Endothelial cell (in vitro differentiated cells): ENCODE data around the gene MAPK7. TPM values are rescaled to one million over a fixed set of nuclear protein-coding genes. Genes with fewer than 3 reads are reported as not detected.

Experiments used
- DNase-seq: peaks from one replicate; pipeline ENCODE4 v3.0.0; 2021; ENCODE audit warnings: low spot score
- H3K27ac Mint-ChIP-seq: one replicate; pipeline ENCODE4 v1.8.0; 2021; ENCODE audit warnings: mixed read lengths, inconsistent platforms; ENCODE audit not compliant: unreplicated experiment
- H3K27me3 Mint-ChIP-seq: one replicate; pipeline ENCODE4 v1.8.0; 2021; ENCODE audit warnings: mild to moderate bottlenecking, moderate library complexity, mixed read lengths, inconsistent platforms; ENCODE audit not compliant: unreplicated experiment
- H3K36me3 Mint-ChIP-seq: one replicate; pipeline ENCODE4 v1.8.0; 2021; ENCODE audit warnings: mild to moderate bottlenecking, low read depth, mixed read lengths, inconsistent platforms; ENCODE audit not compliant: unreplicated experiment
- H3K4me1 Mint-ChIP-seq: one replicate; pipeline ENCODE4 v1.8.0; 2021; ENCODE audit warnings: mild to moderate bottlenecking, mixed read lengths, inconsistent platforms; ENCODE audit not compliant: unreplicated experiment
- H3K4me3 Mint-ChIP-seq: one replicate; pipeline ENCODE4 v1.8.0; 2021; ENCODE audit warnings: mild to moderate bottlenecking, mixed read lengths, inconsistent platforms; ENCODE audit not compliant: unreplicated experiment
- H3K9me3 Mint-ChIP-seq: one replicate; pipeline ENCODE4 v1.8.0; 2021; ENCODE audit warnings: mixed read lengths, inconsistent platforms; ENCODE audit not compliant: unreplicated experiment
- CTCF ChIP-seq: fragments of 200-600 bp; sonication (generic); IDR thresholded peaks from one replicate; pipeline ENCODE4 v1.5.0; 2021; ENCODE audit warnings: antibody characterized with exemption; ENCODE audit not compliant: unreplicated experiment
- total RNA-seq: library from RNA; stranded (reverse); fragmentation: NEBNext Ultra II Directional; extraction: Animal tissue kit (Norgen Biotek cat#: 25700); gene quantifications from one replicate; pipeline ENCODE4 v1.2.1, GENCODE V29; 2021; ENCODE audit not compliant: unreplicated experiment

Gene MAPK7
- total RNA-seq, 1 donor from 2014 or later, result 48.5 TPM

DNA sequence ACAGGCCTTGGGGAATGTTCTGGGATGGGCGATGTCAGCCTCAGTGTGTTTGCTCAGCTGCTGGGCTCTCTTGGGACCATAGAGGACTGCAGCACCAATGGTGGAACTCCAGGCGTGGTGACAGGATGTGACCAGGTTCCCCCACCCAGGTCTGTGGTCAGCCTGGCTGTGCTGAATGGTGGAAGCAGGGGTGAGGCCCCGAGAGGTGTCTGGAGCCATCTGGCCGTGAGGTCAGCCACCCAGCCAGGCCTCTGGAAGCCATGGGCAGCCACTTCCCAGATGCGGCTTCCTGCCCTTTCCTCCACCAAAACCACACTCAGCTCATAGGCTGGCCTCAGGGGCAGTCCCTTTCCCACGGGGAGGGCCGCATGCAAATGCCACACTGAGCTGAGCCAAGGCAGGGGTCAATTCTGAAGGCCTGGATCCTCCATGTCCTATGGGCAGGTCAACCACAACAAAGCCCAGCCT is 7.8 kb upstream of the MAPK7 start:
- Mint-ChIP-seq H3K4me1 (peaks cover 17% of the 10 kb centered on the region), H3K9me3 (no peaks in the 10 kb centered on the region), H3K36me3 (no peaks in the 10 kb centered on the region), H3K27ac (no peak overlapping the region), H3K27me3 (peaks cover 9% of the 10 kb centered on the region), H3K4me3 (no peak overlapping the region)
- DNase-seq, result no peak
- no peak for TF ChIP-seq CTCF

- Mint-ChIP-seq H3K4me3 (no peak overlapping the region), H3K4me1 (peaks cover 17% of the 10 kb centered on the region), H3K27me3 (peaks cover 7% of the 10 kb centered on the region), H3K36me3 (no peaks in the 10 kb centered on the region), H3K9me3 (no peaks in the 10 kb centered on the region), H3K27ac (peak overlapping the region; percentile 77)
- no peak for TF ChIP-seq CTCF
- no peak for DNase-seq
These were observed 6.9 kb upstream of the MAPK7 start for GRCh38 chr17:19371259-19372010.

- DNase-seq, result no peak
- Mint-ChIP-seq H3K36me3 (no peaks in the 10 kb centered on the region), H3K9me3 (no peaks in the 10 kb centered on the region), H3K4me1 (peaks cover 20% of the 10 kb centered on the region), H3K27ac (no peak overlapping the region), H3K4me3 (peak overlapping the region; percentile 12), H3K27me3 (peaks cover 6% of the 10 kb centered on the region)
- TF ChIP-seq CTCF, result no peak
These were observed 6.3 kb upstream of the MAPK7 start for GRCh38 chr17:19372011-19372370.

- Mint-ChIP-seq H3K27me3 (peaks cover 6% of the 10 kb centered on the region), H3K27ac (no peak overlapping the region), H3K36me3 (peaks cover 4% of the 10 kb centered on the region), H3K4me1 (peaks cover 19% of the 10 kb centered on the region), H3K4me3 (peak overlapping the region; percentile 12), H3K9me3 (no peaks in the 10 kb centered on the region)
- DNase-seq, result no peak
- TF ChIP-seq CTCF, result no peak
These were observed 5.9 kb upstream of the MAPK7 start for GRCh38 chr17:19372439-19372838.

DNA sequence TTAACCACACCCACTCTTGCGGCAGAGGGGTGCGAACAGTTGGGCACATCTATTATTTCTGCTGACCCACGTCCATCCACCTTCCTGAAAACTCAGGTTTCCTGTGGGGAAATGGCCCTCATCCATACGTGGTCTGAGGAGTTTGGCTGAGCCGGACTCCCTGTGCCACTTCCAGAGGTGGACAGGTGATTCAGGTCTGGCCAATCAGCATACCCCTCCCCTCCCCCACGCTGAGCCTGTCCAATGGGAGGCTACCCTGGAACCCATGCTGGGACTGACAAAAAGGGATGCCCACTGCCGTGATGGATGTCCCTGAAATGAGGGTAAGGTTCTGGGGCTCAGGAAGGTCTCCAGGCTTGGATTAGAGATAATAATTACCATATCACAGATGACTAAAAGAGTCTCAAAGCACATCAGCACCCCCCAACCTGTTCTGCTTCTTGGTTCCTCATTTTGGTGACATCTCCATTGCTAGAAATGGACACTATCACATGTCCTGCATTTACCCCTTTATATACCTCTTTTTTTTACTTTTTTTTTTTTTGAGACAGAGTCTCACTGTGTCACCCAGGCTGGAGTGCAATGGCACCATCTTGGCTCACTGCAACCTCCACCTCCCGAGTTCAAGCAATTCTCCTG is 5.3 kb upstream of the MAPK7 start:
- peaks cover 15% of the 10 kb centered on the region for H3K4me1 Mint-ChIP-seq
- H3K27me3 Mint-ChIP-seq, result peaks cover 6% of the 10 kb centered on the region
- no peak for TF ChIP-seq CTCF
- H3K4me3 Mint-ChIP-seq, result no peak overlapping the region
- no peak overlapping the region for H3K27ac Mint-ChIP-seq
- peaks cover 5% of the 10 kb centered on the region for H3K36me3 Mint-ChIP-seq
- DNase-seq, result no peak
- H3K9me3 Mint-ChIP-seq, result no peaks in the 10 kb centered on the region
